Naive thymus-derived CD8-positive, alpha-beta T cell (primary cell): ENCODE measurements around the gene GCK. TPM values are rescaled to one million over a fixed set of nuclear protein-coding genes. Genes with fewer than 3 reads are reported as not detected.

Experiments
- ATAC-seq, 2 donors: fragments of 150-1000 bp; cut with Tn5 transposase in 1 of 2; sonication (Bioruptor Pico), chemical (Tn5 transposase) in 1 of 2; 1 replicate in 1 of 2; 2 replicates in 1 of 2; pipeline ENCODE4 v1.10.0; 2021; ENCODE audit warnings: mild to moderate bottlenecking in 2 of 2, moderate library complexity in 2 of 2
- POLR2A ChIA-PET: fragments of 350-600 bp; sonication (Branson Sonifier 250); formaldehyde crosslinking; loops from one replicate; lab custom pipeline; 2021; ENCODE audit warnings: antibody characterized with exemption; lab: Charles Lee
- DNase-seq, 10 donors: peaks; one replicate each; pipeline versions ENCODE4 v3.0.0 to v3.0.0-alpha.2; 2020 to 2022
- H3K27ac Mint-ChIP-seq, 10 donors: one replicate each; pipeline ENCODE4 v1.8.0; 2020 to 2022; ENCODE audit warnings: mild to moderate bottlenecking in 10 of 10, mixed read lengths in 10 of 10, moderate library complexity in 4 of 10, inconsistent platforms in 1 of 10
- H3K27me3 Mint-ChIP-seq, 5 donors: one replicate each; pipeline ENCODE4 v1.8.0; 2021 to 2022; ENCODE audit warnings: mixed read lengths in 5 of 5
- H3K36me3 Mint-ChIP-seq, 3 donors: one replicate each; pipeline ENCODE4 v1.8.0; 2020 to 2022; ENCODE audit warnings: mixed read lengths in 3 of 3, mild to moderate bottlenecking in 2 of 3, inconsistent platforms in 1 of 3
- H3K4me1 Mint-ChIP-seq, 4 donors: one replicate each; pipeline ENCODE4 v1.8.0; 2021 to 2022; ENCODE audit warnings: mixed read lengths in 4 of 4
- H3K4me3 Mint-ChIP-seq, 10 donors: one replicate each; pipeline ENCODE4 v1.8.0; 2020 to 2022; ENCODE audit warnings: mild to moderate bottlenecking in 10 of 10, mixed read lengths in 10 of 10, moderate library complexity in 6 of 10, inconsistent platforms in 1 of 10
- H3K9me3 Mint-ChIP-seq, 9 donors: one replicate each; pipeline ENCODE4 v1.8.0; 2020 to 2022; ENCODE audit warnings: mixed read lengths in 9 of 9, mild to moderate bottlenecking in 3 of 9, inconsistent platforms in 1 of 9, moderate library complexity in 1 of 9
- polyA plus RNA-seq, 3 donors: library from polyadenylated mRNA; unstranded; fragments of 300-500 nt; fragmentation: Illumina TruSeq; gene quantifications; one replicate each; pipeline ENCODE4 v1.2.3, GENCODE V29; 2021
- total RNA-seq, 8 experiments: library from RNA in 2 of 8; stranded (reverse) in 2 of 8; gene quantifications; one replicate each; pipeline ENCODE4 v1.2.3 and lab custom pipeline; 2021 to 2026

Gene GCK
- total and polyA plus RNA-seq, 5 experiments from 2014 or later: 0.58 to 4.8 (median 1.2) TPM

- no peaks in the 10 kb centered on the region for H3K27me3 Mint-ChIP-seq
- no peak overlapping the region for H3K27ac Mint-ChIP-seq
- no peaks in the 10 kb centered on the region for H3K4me1 Mint-ChIP-seq
- peak in 1 of 10 donors; percentile 45 for DNase-seq
- no peaks in the 10 kb centered on the region for H3K9me3 Mint-ChIP-seq
- no peak overlapping the region for H3K4me3 Mint-ChIP-seq
- POLR2A ChIA-PET: no interaction called here
- no peaks in the 10 kb centered on the region for H3K36me3 Mint-ChIP-seq
- no peak for ATAC-seq
Observed at GRCh38 chr7:44153948-44154335, 35.3 kb downstream of the GCK start.

- no peaks in the 10 kb centered on the region for H3K27me3 Mint-ChIP-seq
- H3K4me3 Mint-ChIP-seq: no peak overlapping the region
- no peak overlapping the region for H3K27ac Mint-ChIP-seq
- H3K4me1 Mint-ChIP-seq: no peaks in the 10 kb centered on the region
- POLR2A ChIA-PET: no interaction called here
- DNase-seq: peak in 1 of 10 donors; percentile 41
- H3K9me3 Mint-ChIP-seq: no peaks in the 10 kb centered on the region
- no peaks in the 10 kb centered on the region for H3K36me3 Mint-ChIP-seq
- no peak for ATAC-seq
Observed at GRCh38 chr7:44152971-44153947, 36.0 kb downstream of the GCK start.

GRCh38 chr7:44151956-44152355, 37.3 kb downstream of the GCK start:
- H3K27ac Mint-ChIP-seq: no peak overlapping the region
- no peaks in the 10 kb centered on the region for H3K9me3 Mint-ChIP-seq
- no peaks in the 10 kb centered on the region for H3K27me3 Mint-ChIP-seq
- H3K4me1 Mint-ChIP-seq: no peaks in the 10 kb centered on the region
- no peaks in the 10 kb centered on the region for H3K36me3 Mint-ChIP-seq
- H3K4me3 Mint-ChIP-seq: no peak overlapping the region
- DNase-seq (no peak), ATAC-seq (no peak)
- POLR2A ChIA-PET: interaction anchor here (0.6 kb wide), 1 partner anchor 337 kb away, joined by 4 read pairs; no protein-coding TSS in a partner anchor

- H3K4me3 Mint-ChIP-seq: no peak overlapping the region
- no peaks in the 10 kb centered on the region for H3K36me3 Mint-ChIP-seq
- peak overlapping the region in 1 of 10 donors; percentile 66 for H3K27ac Mint-ChIP-seq
- DNase-seq: peak in 1 of 10 donors; percentile 43
- no peaks in the 10 kb centered on the region for H3K9me3 Mint-ChIP-seq
- H3K4me1 Mint-ChIP-seq: peaks cover 0 to 2% (median under 1%) of the 10 kb centered on the region in 4 donors
- POLR2A ChIA-PET: no interaction called here
- no peaks in the 10 kb centered on the region for H3K27me3 Mint-ChIP-seq
- no peak for ATAC-seq
Observed at GRCh38 chr7:44150966-44151941, 38.0 kb downstream of the GCK start.

GRCh38 chr7:44150466-44150832, 38.8 kb downstream of the GCK start:
- DNase-seq: peak in 1 of 10 donors; percentile 51
- no peak for ATAC-seq
- Mint-ChIP-seq H3K9me3 (no peaks in the 10 kb centered on the region), H3K36me3 (no peaks in the 10 kb centered on the region), H3K27ac (no peak overlapping the region), H3K4me1 (peaks cover under 1 to 6% (median 3%) of the 10 kb centered on the region in 4 donors), H3K27me3 (no peaks in the 10 kb centered on the region), H3K4me3 (no peak overlapping the region)
- POLR2A ChIA-PET: no interaction called here

GRCh38 chr7:44149571-44150465, 39.4 kb downstream of the GCK start:
- ATAC-seq (no peak), DNase-seq (peak in 2 of 10 donors; percentile 13 to 23)
- H3K9me3 Mint-ChIP-seq: no peaks in the 10 kb centered on the region
- H3K4me3 Mint-ChIP-seq: no peak overlapping the region
- no peaks in the 10 kb centered on the region for H3K36me3 Mint-ChIP-seq
- no peak overlapping the region for H3K27ac Mint-ChIP-seq
- POLR2A ChIA-PET: no interaction called here
- peaks cover 0 to 1% (median 0%) of the 10 kb centered on the region in 5 donors for H3K27me3 Mint-ChIP-seq
- peaks cover 5 to 11% (median 8%) of the 10 kb centered on the region in 4 donors for H3K4me1 Mint-ChIP-seq

- ATAC-seq (no peak), DNase-seq (peak in 2 of 10 donors; percentile 7 to 38)
- no peaks in the 10 kb centered on the region for H3K36me3 Mint-ChIP-seq
- peaks cover 5 to 11% (median 8%) of the 10 kb centered on the region in 4 donors for H3K4me1 Mint-ChIP-seq
- H3K4me3 Mint-ChIP-seq: no peak overlapping the region
- POLR2A ChIA-PET: no interaction called here
- peaks cover 0 to 1% (median 0%) of the 10 kb centered on the region in 5 donors for H3K27me3 Mint-ChIP-seq
- H3K9me3 Mint-ChIP-seq: no peaks in the 10 kb centered on the region
- peak overlapping the region in 3 of 10 donors; percentile 22 to 67 (median 38) for H3K27ac Mint-ChIP-seq
Observed at GRCh38 chr7:44148961-44149536, 40.2 kb downstream of the GCK start.

- Mint-ChIP-seq H3K27ac (peak overlapping the region in 2 of 10 donors; percentile 56 to 60), H3K4me1 (peaks cover 5 to 13% (median 8%) of the 10 kb centered on the region in 4 donors), H3K36me3 (no peaks in the 10 kb centered on the region), H3K9me3 (no peaks in the 10 kb centered on the region), H3K27me3 (peaks cover 0 to 1% (median 0%) of the 10 kb centered on the region in 5 donors), H3K4me3 (no peak overlapping the region)
- DNase-seq: no peak
- POLR2A ChIA-PET: no interaction called here
- ATAC-seq: no peak
Observed at GRCh38 chr7:44148166-44148565, 41.1 kb downstream of the GCK start.

GRCh38 chr7:44147026-44147991, 41.9 kb downstream of the GCK start:
- no peaks in the 10 kb centered on the region for H3K36me3 Mint-ChIP-seq
- peak overlapping the region in 4 of 10 donors; percentile 29 to 60 (median 48) for H3K27ac Mint-ChIP-seq
- ATAC-seq (no peak), DNase-seq (peak in 2 of 10 donors; percentile 12 to 46)
- peaks cover 0 to 1% (median 0%) of the 10 kb centered on the region in 5 donors for H3K27me3 Mint-ChIP-seq
- peaks cover 5 to 13% (median 8%) of the 10 kb centered on the region in 4 donors for H3K4me1 Mint-ChIP-seq
- POLR2A ChIA-PET: interaction anchor here (0.5 kb wide), 1 partner anchor 420 kb away, joined by 3 read pairs; no protein-coding TSS in a partner anchor
- H3K9me3 Mint-ChIP-seq: no peaks in the 10 kb centered on the region
- peak overlapping the region; percentile 10 to 78 (median 48) for H3K4me3 Mint-ChIP-seq
